ENCODE data around the gene PHKG2. TPM values are rescaled to one million over a fixed set of nuclear protein-coding genes. Genes with fewer than 3 reads are reported as not detected.

PHKG2 gene
- polyA plus RNA-seq, 1 donor from 2014 or later, result 41.5 TPM

GRCh38 chr16:30748634-30749445, 615 bp downstream of the PHKG2 start:
- Histone ChIP-seq H3K9me2 (ENCODE audit: insufficient read depth, low read length) (no peaks in the 10 kb centered on the region), H3K9me3 (ENCODE audit: low read length) (no peaks in the 10 kb centered on the region), H3K36me3 (ENCODE audit: insufficient read depth, low read length) (no peaks in the 10 kb centered on the region), H3K4me3 (ENCODE audit: low read length) (peak overlapping the region; percentile 76), H3K27ac (ENCODE audit: low read length) (peak overlapping the region; percentile 52), H3K9ac (ENCODE audit: low read length) (peak overlapping the region; percentile 74), H3K4me2 (ENCODE audit: low read length) (no peak overlapping the region), H2AFZ (ENCODE audit: low read depth, low read length) (no peak overlapping the region), H3F3A (ENCODE audit: insufficient read depth, low read length, poor library complexity, severe bottlenecking) (peaks cover 6% of the 10 kb centered on the region), H3K27me3 (ENCODE audit: insufficient read depth, low read depth, low read length) (no peaks in the 10 kb centered on the region), H3K79me2 (replicated peaks; ENCODE audit: insufficient read depth, low read length) (peaks cover 9% of the 10 kb centered on the region), H4K20me1 (ENCODE audit: insufficient read depth) (no peaks in the 10 kb centered on the region)
- no peak for TF ChIP-seq SMC3 (conservative IDR thresholded peaks at IDR 0.05; ENCODE audit: poor library complexity)
- TF ChIP-seq MXI1 (conservative IDR thresholded peaks at IDR 0.05; ENCODE audit: poor library complexity, severe bottlenecking), result no peak
- no peak for TF ChIP-seq EZH2 (IDR thresholded peaks at IDR 0.05; ENCODE audit: borderline replicate concordance, insufficient read depth, low read length, poor library complexity, severe bottlenecking)
- TF ChIP-seq RAD21 (conservative IDR thresholded peaks at IDR 0.05), result no peak
- TF ChIP-seq EP300 (conservative IDR thresholded peaks at IDR 0.05; ENCODE audit: poor library complexity, severe bottlenecking), result no peak
- TF ChIP-seq POLR2AphosphoS5 (IDR thresholded peaks at IDR 0.05), result no peak
- no peak for TF ChIP-seq REST (IDR thresholded peaks at IDR 0.05; ENCODE audit: borderline replicate concordance)
- no peak for TF ChIP-seq TAF1 (IDR thresholded peaks at IDR 0.05; ENCODE audit: low read depth)
- no peak for TF ChIP-seq CTCF (IDR thresholded peaks at IDR 0.05; ENCODE audit: poor library complexity, severe bottlenecking)

- H2AFZ ChIP-seq (ENCODE audit: low read depth, low read length), result no peak overlapping the region
- peaks cover 9% of the 10 kb centered on the region for H3K79me2 ChIP-seq (replicated peaks; ENCODE audit: insufficient read depth, low read length)
- no peaks in the 10 kb centered on the region for H4K20me1 ChIP-seq (ENCODE audit: insufficient read depth)
- no peak overlapping the region for H3K27ac ChIP-seq (ENCODE audit: low read length)
- H3K9me2 ChIP-seq (ENCODE audit: insufficient read depth, low read length), result no peaks in the 10 kb centered on the region
- H3K9ac ChIP-seq (ENCODE audit: low read length), result no peak overlapping the region
- TF ChIP-seq TAF1 (IDR thresholded peaks at IDR 0.05; ENCODE audit: low read depth), result no peak
- H3K36me3 ChIP-seq (ENCODE audit: insufficient read depth, low read length), result no peaks in the 10 kb centered on the region
- H3F3A ChIP-seq (ENCODE audit: insufficient read depth, low read length, poor library complexity, severe bottlenecking), result peaks cover 6% of the 10 kb centered on the region
- H3K9me3 ChIP-seq (ENCODE audit: low read length), result no peaks in the 10 kb centered on the region
- no peaks in the 10 kb centered on the region for H3K27me3 ChIP-seq (ENCODE audit: insufficient read depth, low read depth, low read length)
- H3K4me2 ChIP-seq (ENCODE audit: low read length), result no peak overlapping the region
- H3K4me3 ChIP-seq (ENCODE audit: low read length), result no peak overlapping the region
Measured at GRCh38 chr16:30750201-30750600, 2.0 kb downstream of the PHKG2 start.

Measured in neural cell (in vitro differentiated cells).